Activated CD4-positive, CD25-positive, alpha-beta regulatory T cell treated with anti-CD3 and anti-CD28 coated beads, Interleukin-2, amount 50 U/mL, for 72 hours (primary cell): ENCODE data around the gene MCC.

ENCODE experiments used
- DNase-seq: peaks from one replicate; pipeline ENCODE4 v3.0.0; 2021

The MCC gene

GRCh38 chr5:113062869-113063508 is 425.3 kb downstream of the MCC start:
- DNase-seq: no peak

DNA sequence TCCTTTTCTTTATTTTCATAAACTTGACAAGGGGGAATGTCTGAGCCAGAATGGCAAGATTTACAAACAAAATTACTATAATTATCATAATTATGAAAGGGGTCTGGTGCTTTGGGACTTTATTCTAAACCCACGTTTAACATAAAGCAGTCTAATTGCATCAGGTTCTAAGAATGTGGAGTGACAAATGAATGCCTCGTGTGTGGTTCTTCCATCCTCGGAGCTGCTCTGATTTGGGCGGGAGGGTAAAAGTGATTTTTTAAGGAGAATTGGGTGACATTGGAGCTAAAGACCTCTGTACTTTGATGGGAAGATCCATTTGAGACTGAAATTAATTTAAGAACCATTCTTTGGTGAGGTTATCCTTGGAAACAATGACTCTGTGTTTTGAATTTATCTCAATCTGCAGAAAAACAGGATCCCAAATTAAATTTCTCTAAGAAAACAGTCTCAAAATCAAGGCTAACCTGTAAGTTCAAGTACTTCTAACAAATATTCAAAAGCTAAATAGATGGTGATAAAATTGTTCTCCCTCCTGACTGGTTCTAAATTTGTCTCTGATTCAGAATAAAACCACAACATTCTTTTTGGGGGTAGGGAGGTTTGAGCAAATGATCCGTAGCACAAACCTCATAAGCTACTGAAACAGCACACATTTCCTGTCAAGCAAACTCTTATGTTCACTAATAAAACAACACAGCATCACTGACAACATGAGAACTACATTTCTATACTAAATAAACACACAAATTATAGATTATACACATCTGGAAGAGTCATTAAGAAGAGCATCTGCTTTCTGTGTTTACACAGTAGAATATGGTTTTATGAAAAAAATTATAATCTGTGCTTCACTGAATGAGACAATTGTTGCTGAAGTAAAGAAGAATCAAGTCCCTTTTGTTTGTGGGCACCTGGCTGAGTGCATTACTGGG is 426.1 kb downstream of the MCC start:
- no peak for DNase-seq

- no peak for DNase-seq
Measured at GRCh38 chr5:113060408-113061025, 427.7 kb downstream of the MCC start.

- DNase-seq: no peak
Measured at GRCh38 chr5:113059232-113060040, 428.8 kb downstream of the MCC start.

- DNase-seq: no peak
Measured at GRCh38 chr5:113058706-113059226, 429.5 kb downstream of the MCC start.

DNA sequence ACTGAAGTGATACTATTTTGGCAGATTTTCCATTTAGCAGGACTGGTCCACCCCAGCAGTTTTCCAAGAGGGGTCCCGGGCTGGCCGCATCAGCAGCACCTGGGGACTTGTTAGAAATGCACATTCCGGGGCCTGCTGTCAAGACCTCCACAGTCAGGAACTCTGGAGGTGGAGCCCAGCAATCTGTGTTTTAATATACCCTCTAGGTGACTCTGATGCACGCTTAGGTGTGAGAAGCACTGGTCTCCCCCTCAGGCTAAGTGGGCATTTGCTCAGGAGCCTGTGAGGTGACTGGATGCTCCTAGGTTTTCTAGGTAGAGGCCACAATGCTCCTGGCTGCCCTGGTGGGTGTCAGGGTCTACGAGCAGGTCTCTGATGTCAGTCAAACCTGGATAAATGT is 430.0 kb downstream of the MCC start:
- no peak for DNase-seq

GRCh38 chr5:113057557-113057984 is 430.7 kb downstream of the MCC start:
- no peak for DNase-seq

DNA sequence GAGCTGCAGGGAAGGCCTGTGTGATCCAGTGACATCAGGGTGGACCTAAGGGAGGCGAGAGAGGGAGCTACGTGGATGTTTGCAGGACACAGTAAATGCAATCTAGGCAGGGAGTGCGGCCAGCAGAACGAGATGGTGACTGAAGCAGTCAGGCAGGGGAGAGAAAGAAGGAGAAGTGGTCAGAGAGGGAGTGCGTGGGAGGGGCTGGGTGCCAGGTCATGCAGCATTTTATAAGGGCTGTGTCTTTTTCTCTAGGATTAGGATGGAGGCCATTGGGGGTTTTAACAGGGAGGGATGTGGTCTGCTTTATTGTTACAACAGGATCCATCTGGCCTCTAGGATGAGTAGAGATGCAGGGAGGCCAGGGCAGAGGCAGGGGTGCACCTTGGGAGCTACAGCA is 431.3 kb downstream of the MCC start:
- no peak for DNase-seq

- DNase-seq: no peak
Measured at GRCh38 chr5:113054899-113055298, 433.4 kb downstream of the MCC start.

DNA sequence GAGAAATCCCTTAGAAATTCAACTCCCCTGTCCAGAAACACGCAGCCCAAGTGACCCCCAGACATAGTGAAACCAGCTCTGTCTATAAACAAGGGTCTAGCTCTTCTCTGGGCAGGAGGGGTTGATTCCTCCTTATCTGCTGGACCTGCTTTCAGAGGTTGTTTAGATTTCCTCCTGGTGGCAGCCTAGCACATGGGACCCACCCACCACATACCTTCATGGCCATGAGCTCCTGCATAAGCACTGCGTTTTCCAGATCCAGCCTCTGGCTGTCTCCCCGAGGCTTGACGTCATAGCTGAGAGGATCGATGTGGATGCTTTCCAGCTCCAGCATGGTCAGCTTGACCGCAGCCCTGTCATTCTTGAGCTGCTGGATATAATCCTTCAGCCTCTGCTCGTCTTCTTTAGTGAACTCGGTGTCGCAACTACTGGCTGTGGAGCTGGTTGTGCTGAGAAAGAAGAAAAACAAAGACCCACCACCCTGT is 434.7 kb downstream of the MCC start:
- DNase-seq: no peak

DNA sequence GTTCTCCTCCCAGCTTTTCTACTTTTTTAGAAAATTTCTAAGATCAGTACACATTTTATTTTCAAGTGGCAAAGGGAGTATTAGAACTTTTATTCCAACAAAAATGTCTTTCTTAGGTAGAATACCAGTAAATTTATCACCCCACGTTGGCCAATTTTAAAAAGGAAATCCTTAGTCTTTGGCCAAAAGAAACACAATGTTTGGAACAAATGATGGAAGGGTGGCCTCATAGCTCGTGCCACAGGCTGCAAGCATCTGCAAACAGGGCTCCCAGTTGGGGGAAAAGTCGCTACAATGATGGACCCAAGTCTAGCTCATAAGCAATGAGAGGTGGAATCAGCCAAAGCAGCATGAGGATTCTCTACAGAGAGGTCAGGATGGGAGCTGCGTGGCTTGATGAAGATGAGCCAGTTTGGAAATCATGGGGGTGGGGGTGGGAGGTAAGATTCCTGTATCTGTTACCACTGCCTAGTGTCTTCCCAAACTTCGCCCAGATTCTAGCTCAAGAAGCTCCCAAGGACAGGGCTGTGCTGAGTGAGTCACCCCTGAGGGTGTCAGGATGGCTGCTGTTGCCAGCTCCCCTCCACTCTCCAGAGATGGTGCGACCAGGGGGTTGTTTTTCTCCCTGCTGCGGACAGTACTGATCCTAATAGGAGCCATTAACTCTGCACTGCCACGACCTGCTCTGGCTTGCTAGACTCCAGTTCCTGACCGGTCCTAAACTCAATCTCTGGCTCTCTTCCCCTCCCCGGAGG is 436.0 kb downstream of the MCC start:
- no peak for DNase-seq

DNA sequence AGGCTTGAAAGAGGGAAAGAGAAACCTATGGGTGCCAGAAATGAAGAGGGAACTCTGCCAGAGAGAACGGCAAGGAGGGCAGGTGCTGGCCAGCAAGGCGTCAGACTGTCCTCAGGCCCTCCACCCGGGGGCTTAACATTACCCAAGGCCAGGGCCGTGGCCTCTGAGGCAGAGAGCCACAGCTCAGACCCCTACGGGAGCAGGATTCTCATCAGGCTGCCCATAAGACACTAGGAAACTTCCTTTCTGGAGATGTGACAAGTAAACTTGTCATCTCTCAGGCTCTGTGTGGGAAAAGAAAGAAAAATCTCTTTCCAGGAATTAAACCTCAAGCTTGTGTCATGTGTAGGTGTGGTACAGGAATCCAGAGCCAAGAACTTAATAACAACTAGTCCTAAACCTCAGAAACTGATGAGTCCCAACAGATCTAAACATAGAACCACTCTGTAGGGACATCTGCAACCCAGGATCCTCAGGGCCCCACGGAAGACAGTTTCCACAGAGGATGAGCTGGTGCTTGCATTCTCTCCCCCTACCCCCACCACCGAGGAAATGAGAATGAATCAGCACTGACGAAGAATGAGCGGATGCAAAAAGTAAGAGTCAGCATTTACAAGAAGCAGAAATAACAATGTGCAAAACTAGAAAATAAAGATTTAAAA is 437.4 kb downstream of the MCC start:
- DNase-seq: no peak

DNA sequence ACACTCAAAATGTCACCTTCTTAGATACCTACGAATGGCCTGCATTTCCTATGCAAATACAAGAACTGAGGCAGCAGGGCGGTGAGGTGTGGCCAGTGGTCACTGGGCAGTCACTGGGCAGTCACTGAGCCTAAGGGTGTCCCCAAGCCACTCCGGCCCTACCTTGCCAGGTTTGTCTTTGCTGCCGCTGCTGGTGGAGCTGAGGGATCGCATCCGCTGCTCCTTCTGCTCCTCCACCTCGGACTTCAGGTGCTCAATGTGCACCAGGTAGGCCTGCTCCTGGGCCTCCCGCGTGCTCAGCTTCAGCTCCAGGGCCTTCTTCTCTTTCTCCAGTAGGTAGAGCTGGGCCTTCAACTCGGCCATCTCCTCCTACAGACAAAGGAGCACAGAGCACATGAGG is 439.3 kb downstream of the MCC start:
- no peak for DNase-seq

DNA sequence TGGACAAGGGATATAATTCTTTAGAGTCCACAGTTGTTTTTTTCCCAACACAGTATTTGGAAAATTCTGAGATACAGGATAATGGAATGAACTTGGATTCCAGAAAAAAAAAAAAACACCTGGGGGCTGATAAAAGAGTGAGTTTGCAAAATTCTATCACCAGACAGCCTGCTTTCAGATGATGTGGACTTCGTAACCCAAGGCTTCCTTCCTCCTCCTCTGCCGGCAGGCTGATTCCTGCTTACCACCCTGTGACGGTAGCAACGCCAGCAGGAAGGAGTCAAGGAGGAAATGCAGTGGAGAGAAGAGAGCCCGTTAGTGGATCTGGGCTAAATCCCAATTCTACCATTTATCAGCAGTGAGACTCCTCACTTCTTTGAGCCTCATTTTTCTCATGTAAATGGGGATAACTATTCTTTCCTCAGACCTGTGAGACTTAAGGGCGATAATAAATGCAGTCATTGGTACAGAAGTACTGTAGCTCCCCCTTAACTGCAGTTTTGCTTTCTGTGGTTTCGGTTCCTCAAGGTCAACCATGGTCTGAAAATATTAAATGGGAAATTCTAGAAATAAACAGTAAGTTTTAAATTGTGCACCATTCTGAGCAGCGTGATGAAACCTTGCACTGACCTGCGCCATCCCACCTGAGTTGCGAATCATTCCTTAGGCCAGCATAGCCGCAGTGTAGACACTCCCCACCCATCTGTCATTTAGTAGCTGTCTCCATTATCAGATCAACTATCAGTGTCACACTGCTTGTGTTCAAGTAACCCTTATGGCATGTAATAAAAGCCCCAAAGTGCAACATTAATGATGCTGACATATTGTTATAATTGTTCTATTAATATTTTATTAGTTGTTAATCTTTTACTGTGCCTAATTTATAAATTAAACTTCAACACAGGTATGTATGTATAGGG is 440.3 kb downstream of the MCC start:
- no peak for DNase-seq

GRCh38 chr5:113047234-113047633 is 441.0 kb downstream of the MCC start:
- no peak for DNase-seq

DNA sequence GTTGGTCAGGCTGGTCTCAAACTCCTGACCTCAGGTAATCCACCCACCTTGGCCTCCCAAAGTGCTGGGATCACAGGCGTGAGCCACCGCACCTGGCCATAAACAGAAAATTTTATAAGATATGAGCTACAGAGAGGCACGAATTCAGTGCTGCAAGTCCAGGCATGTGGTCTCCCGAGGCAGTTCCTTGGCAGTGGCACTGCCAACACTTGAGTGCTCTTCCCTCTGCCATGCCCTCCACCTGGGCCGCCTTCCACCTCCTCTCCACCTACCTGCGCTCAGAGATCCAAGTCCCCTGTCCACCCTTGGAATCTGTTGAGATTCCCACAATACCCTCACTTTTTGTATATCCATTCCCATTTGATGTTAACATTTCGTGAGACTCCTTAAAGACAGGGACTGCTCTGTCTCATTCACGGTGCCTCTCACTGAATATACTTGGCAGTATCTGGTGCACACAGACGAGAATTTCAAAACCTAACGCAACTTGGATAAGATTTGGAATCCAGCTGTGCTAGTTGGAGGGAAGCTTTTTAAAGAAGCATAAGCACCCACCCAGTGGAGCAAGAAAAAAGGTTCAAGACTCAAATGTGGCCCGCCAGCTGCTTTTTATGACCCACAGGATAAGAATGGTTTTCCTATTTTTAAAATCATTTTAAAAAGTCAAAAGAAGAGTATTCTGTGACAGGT is 443.3 kb downstream of the MCC start:
- DNase-seq: no peak

- no peak for DNase-seq
Measured at GRCh38 chr5:113043491-113043931, 444.7 kb downstream of the MCC start.

DNA sequence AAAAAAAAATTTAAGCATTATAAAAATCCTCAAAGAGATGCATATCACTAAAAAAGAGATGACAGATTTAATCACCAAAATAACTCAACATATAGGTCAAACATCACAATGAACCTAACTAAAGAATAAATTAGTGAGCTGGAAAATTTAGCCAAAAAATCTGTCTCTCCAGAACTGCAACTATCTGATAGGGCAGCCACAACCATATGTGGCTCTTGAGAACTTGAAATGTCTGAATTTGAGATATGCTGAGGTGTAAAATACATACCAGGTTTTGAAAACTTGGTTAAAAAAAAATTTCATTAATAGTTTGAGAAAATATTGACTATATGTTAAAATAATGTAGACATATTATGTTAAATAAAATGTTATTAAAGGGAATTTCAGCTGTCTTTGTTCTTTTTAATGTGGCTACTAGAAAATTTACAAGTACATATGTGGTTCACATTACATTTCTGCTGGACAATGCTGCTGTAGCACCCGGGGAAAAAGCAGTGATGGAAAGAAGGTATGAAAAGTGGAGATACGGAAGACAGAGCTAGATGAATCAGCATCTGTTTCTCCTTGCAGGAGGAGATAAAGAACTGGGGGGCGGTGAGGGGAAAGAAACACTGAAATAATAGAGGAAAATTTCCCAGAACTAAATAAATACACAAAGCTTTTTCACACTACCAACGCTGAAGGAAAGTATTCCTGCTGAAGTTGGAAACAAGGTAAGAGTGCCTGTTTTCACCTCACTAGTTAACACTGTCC is 445.6 kb downstream of the MCC start:
- DNase-seq: no peak
